ENCODE data around the gene RIMBP2. TPM values are rescaled to one million over a fixed set of nuclear protein-coding genes. Genes with fewer than 3 reads are reported as not detected.

RIMBP2 gene
- total and polyA plus RNA-seq, 2 experiments from 2014 or later: 0.31 to 0.37 TPM

DNA sequence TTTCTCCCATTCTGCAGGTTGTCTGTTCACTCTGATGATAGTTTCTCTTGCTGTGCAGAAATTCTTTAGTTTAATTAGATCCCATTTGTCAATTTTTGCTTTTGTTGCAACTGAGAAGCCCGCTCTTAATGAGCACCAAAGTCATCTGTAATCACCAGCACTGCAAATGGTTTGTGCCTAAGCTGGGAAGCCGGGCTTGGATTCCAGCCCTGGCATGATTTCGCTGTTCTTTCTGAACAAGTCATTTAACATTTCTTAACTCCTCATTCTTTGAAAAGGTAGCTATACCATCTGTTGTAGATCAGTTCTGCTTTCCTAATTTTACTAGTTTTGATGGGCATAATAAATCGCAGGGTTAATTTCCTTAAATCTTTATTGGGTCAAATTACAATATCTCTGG is 346.3 kb downstream of the RIMBP2 start (continued):
- TF ChIP-seq EZH2 (IDR thresholded peaks at IDR 0.05; ENCODE audit: low read depth, unreplicated experiment) (no peak), EZH2phosphoT487 (IDR thresholded peaks at IDR 0.05; ENCODE audit: unreplicated experiment) (no peak), POLR2AphosphoS5 (IDR thresholded peaks at IDR 0.05; ENCODE audit: low read depth) (no peak), CREB1 (CRISPR knock-in tag; IDR thresholded peaks at IDR 0.05; ENCODE audit: low read depth) (no peak), ZNF331 (CRISPR knock-in tag; IDR thresholded peaks at IDR 0.05; ENCODE audit: low read depth) (no peak), JUNB (IDR thresholded peaks at IDR 0.05; ENCODE audit: unreplicated experiment) (no peak), ETS1 (IDR thresholded peaks at IDR 0.05) (no peak), NANOG (IDR thresholded peaks at IDR 0.05; ENCODE audit: borderline replicate concordance) (no peak)
- TF ChIP-seq, protein P1, sequence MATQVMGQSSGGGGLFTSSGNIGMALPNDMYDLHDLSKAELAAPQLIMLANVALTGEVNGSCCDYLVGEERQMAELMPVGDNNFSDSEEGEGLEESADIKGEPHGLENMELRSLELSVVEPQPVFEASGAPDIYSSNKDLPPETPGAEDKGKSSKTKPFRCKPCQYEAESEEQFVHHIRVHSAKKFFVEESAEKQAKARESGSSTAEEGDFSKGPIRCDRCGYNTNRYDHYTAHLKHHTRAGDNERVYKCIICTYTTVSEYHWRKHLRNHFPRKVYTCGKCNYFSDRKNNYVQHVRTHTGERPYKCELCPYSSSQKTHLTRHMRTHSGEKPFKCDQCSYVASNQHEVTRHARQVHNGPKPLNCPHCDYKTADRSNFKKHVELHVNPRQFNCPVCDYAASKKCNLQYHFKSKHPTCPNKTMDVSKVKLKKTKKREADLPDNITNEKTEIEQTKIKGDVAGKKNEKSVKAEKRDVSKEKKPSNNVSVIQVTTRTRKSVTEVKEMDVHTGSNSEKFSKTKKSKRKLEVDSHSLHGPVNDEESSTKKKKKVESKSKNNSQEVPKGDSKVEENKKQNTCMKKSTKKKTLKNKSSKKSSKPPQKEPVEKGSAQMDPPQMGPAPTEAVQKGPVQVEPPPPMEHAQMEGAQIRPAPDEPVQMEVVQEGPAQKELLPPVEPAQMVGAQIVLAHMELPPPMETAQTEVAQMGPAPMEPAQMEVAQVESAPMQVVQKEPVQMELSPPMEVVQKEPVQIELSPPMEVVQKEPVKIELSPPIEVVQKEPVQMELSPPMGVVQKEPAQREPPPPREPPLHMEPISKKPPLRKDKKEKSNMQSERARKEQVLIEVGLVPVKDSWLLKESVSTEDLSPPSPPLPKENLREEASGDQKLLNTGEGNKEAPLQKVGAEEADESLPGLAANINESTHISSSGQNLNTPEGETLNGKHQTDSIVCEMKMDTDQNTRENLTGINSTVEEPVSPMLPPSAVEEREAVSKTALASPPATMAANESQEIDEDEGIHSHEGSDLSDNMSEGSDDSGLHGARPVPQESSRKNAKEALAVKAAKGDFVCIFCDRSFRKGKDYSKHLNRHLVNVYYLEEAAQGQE (IDR thresholded peaks at IDR 0.05; ENCODE audit: unreplicated experiment): no peak
- TF ChIP-seq, protein P2, sequence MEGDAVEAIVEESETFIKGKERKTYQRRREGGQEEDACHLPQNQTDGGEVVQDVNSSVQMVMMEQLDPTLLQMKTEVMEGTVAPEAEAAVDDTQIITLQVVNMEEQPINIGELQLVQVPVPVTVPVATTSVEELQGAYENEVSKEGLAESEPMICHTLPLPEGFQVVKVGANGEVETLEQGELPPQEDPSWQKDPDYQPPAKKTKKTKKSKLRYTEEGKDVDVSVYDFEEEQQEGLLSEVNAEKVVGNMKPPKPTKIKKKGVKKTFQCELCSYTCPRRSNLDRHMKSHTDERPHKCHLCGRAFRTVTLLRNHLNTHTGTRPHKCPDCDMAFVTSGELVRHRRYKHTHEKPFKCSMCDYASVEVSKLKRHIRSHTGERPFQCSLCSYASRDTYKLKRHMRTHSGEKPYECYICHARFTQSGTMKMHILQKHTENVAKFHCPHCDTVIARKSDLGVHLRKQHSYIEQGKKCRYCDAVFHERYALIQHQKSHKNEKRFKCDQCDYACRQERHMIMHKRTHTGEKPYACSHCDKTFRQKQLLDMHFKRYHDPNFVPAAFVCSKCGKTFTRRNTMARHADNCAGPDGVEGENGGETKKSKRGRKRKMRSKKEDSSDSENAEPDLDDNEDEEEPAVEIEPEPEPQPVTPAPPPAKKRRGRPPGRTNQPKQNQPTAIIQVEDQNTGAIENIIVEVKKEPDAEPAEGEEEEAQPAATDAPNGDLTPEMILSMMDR (conservative IDR thresholded peaks at IDR 0.05; ENCODE audit: low read depth in 2 of 2): no peak

- peaks cover 2% of the 10 kb centered on the region for H3K27me3 Mint-ChIP-seq (ENCODE audit: insufficient read depth, low read depth, poor library complexity)
- H3K4me1 ChIP-seq (ENCODE audit: insufficient read depth): no peaks in the 10 kb centered on the region
- no peak overlapping the region for H3K27ac ChIP-seq (ENCODE audit: low read depth)
- H3K4me2 ChIP-seq: no peak overlapping the region
- peaks cover 94% of the 10 kb centered on the region for H3K9me3 Mint-ChIP-seq
- H3K79me2 ChIP-seq (replicated peaks; ENCODE audit: insufficient read depth): no peaks in the 10 kb centered on the region
- H3K9me2 ChIP-seq (ENCODE audit: insufficient read depth): no peaks in the 10 kb centered on the region
- H3K36me3 Mint-ChIP-seq (ENCODE audit: low read depth): peaks cover 26% of the 10 kb centered on the region
- H3K4me1 Mint-ChIP-seq: no peaks in the 10 kb centered on the region
- no peak for ATAC-seq
- H3K27ac Mint-ChIP-seq: no peak overlapping the region
- H2AFZ ChIP-seq: no peak overlapping the region
- TF ChIP-seq CREB1 (CRISPR knock-in tag; IDR thresholded peaks at IDR 0.05; ENCODE audit: low read depth): no peak
- TF ChIP-seq STAT1 (IDR thresholded peaks at IDR 0.05; ENCODE audit: unreplicated experiment): no peak
- no peak for TF ChIP-seq POLR2AphosphoS5 (IDR thresholded peaks at IDR 0.05; ENCODE audit: low read depth)
- no peak for TF ChIP-seq EZH2 (IDR thresholded peaks at IDR 0.05; ENCODE audit: low read depth, unreplicated experiment)
- TF ChIP-seq ETS1 (IDR thresholded peaks at IDR 0.05): no peak
- TF ChIP-seq, protein P2 (conservative IDR thresholded peaks at IDR 0.05; ENCODE audit: low read depth in 2 of 2): no peak
- TF ChIP-seq ZNF114 (CRISPR knock-in tag; IDR thresholded peaks at IDR 0.05): no peak
- H3K4me3 Mint-ChIP-seq: no peak overlapping the region
- no peaks in the 10 kb centered on the region for H3K27me3 ChIP-seq (ENCODE audit: insufficient read depth)
- no peak overlapping the region for H3K4me3 ChIP-seq
- no peaks in the 10 kb centered on the region for H3K36me3 ChIP-seq (ENCODE audit: insufficient read depth)
- H4K20me1 ChIP-seq (replicated peaks; ENCODE audit: insufficient read depth): no peaks in the 10 kb centered on the region
- DNase-seq (ENCODE audit: low spot score): no peak
- no peaks in the 10 kb centered on the region for H3F3A ChIP-seq (replicated peaks; ENCODE audit: low read depth)
These were observed 348.6 kb downstream of the RIMBP2 start for GRCh38 chr12:130367523-130367922.
